Measurements from ENCODE around the gene NUP98. TPM values are rescaled to one million over a fixed set of nuclear protein-coding genes. Genes with fewer than 3 reads are reported as not detected.

Gene NUP98
- total and polyA plus RNA-seq, 4 donors, result 10.9 to 75.0 (median 43.9) TPM

GRCh38 chr11:3684819-3685172 lies 112.6 kb downstream of the NUP98 start:
- Histone ChIP-seq H3K27ac (ENCODE audit: low read depth in 1 of 2, low read length in 2 of 2) (no peak overlapping the region), H3K9me3 (ENCODE audit: control insufficient read depth in 4 of 4, low read length in 3 of 4) (no peaks in the 10 kb centered on the region), H3K4me1 (ENCODE audit: control insufficient read depth in 4 of 4, insufficient read depth in 4 of 4, low read length in 3 of 4) (peaks cover 0 to 5% (median 0%) of the 10 kb centered on the region in 4 donors), H3K9ac (ENCODE audit: low read depth in 1 of 2, low read length in 2 of 2) (no peak overlapping the region), H3K27me3 (ENCODE audit: control insufficient read depth in 4 of 4, insufficient read depth in 4 of 4, low read length in 3 of 4) (no peaks in the 10 kb centered on the region), H3K36me3 (ENCODE audit: control insufficient read depth in 4 of 4, insufficient read depth in 3 of 4, low read depth in 1 of 4, low read length in 3 of 4) (peaks cover 17 to 70% (median 44%) of the 10 kb centered on the region in 4 donors), H3K4me3 (ENCODE audit: low read depth in 1 of 3, low read length in 3 of 3) (no peak overlapping the region)
- no peak for DNase-seq (ENCODE audit: low spot score)
- 51% methylated on average over 2 of the region's 2 CpGs for WGBS
- TF ChIP-seq ZBTB33 (IDR thresholded peaks at IDR 0.05), result no peak
- TF ChIP-seq FOXA1 (IDR thresholded peaks at IDR 0.05), result no peak
- no peak for TF ChIP-seq FOXA2 (IDR thresholded peaks at IDR 0.05)
- TF ChIP-seq, protein P1, sequence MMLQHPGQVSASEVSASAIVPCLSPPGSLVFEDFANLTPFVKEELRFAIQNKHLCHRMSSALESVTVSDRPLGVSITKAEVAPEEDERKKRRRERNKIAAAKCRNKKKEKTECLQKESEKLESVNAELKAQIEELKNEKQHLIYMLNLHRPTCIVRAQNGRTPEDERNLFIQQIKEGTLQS (IDR thresholded peaks at IDR 0.05), result no peak
- TF ChIP-seq GABPA (IDR thresholded peaks at IDR 0.05 in 1 of 2, conservative IDR thresholded peaks at IDR 0.05 in 1 of 2), result no peak
- no peak for TF ChIP-seq HNF4G (IDR thresholded peaks at IDR 0.05)
- no peak for TF ChIP-seq SP1 (IDR thresholded peaks at IDR 0.05)
- no peak for TF ChIP-seq TAF1 (conservative IDR thresholded peaks at IDR 0.05)
- no peak for TF ChIP-seq EGR1 (IDR thresholded peaks at IDR 0.05; ENCODE audit: low read depth in 2 of 2)
- TF ChIP-seq, protein P2, sequence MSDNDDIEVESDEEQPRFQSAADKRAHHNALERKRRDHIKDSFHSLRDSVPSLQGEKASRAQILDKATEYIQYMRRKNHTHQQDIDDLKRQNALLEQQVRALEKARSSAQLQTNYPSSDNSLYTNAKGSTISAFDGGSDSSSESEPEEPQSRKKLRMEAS (IDR thresholded peaks at IDR 0.05), result no peak
- TF ChIP-seq CTCF (IDR thresholded peaks at IDR 0.05; ENCODE audit: low read depth, low read length, missing input control), result no peak
- TF ChIP-seq, protein P3, sequence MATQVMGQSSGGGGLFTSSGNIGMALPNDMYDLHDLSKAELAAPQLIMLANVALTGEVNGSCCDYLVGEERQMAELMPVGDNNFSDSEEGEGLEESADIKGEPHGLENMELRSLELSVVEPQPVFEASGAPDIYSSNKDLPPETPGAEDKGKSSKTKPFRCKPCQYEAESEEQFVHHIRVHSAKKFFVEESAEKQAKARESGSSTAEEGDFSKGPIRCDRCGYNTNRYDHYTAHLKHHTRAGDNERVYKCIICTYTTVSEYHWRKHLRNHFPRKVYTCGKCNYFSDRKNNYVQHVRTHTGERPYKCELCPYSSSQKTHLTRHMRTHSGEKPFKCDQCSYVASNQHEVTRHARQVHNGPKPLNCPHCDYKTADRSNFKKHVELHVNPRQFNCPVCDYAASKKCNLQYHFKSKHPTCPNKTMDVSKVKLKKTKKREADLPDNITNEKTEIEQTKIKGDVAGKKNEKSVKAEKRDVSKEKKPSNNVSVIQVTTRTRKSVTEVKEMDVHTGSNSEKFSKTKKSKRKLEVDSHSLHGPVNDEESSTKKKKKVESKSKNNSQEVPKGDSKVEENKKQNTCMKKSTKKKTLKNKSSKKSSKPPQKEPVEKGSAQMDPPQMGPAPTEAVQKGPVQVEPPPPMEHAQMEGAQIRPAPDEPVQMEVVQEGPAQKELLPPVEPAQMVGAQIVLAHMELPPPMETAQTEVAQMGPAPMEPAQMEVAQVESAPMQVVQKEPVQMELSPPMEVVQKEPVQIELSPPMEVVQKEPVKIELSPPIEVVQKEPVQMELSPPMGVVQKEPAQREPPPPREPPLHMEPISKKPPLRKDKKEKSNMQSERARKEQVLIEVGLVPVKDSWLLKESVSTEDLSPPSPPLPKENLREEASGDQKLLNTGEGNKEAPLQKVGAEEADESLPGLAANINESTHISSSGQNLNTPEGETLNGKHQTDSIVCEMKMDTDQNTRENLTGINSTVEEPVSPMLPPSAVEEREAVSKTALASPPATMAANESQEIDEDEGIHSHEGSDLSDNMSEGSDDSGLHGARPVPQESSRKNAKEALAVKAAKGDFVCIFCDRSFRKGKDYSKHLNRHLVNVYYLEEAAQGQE (IDR thresholded peaks at IDR 0.05), result no peak
- no peak for TF ChIP-seq RXRA (IDR thresholded peaks at IDR 0.05)
- TF ChIP-seq RAD21 (IDR thresholded peaks at IDR 0.05), result no peak
- no peak for TF ChIP-seq HNF4A (conservative IDR thresholded peaks at IDR 0.05)
- TF ChIP-seq YY1 (IDR thresholded peaks at IDR 0.05), result no peak
- no peak for TF ChIP-seq JUND (IDR thresholded peaks at IDR 0.05)
